HL-60 (cell line): Measurements from ENCODE around the gene TAS2R20.

Experiments
- DNase-seq, 2 experiments: peaks; one replicate each; pipeline ENCODE4 v3.0.0-alpha.2; 2010 to 2020; ENCODE audit warnings: low read depth in 1 of 2, low spot score in 1 of 2
- H3K27ac ChIP-seq: fragments of 250-450 bp; sonication (Bioruptor Pico); replicated peaks from 2 replicates; pipeline ENCODE4 v1.5.1; 2020; ENCODE audit warnings: mild to moderate bottlenecking, moderate library complexity
- H3K27me3 ChIP-seq: fragments of 250-450 bp; sonication (Bioruptor Pico); 2 replicates; pipeline ENCODE4 v1.5.1; 2021; ENCODE audit warnings: mild to moderate bottlenecking, moderate library complexity; ENCODE audit not compliant: insufficient read depth, poor library complexity, severe bottlenecking
- H3K4me3 ChIP-seq: replicated peaks from 2 replicates; pipeline ENCODE4 v1.5.1; 2011; ENCODE audit warnings: mild to moderate bottlenecking, control low read depth, low read length; ENCODE audit not compliant: insufficient read depth
- CTCF ChIP-seq: IDR thresholded peaks from one replicate; pipeline ENCODE4 v1.5.1; 2011; ENCODE audit warnings: low read length, control low read depth, inconsistent platforms; ENCODE audit not compliant: insufficient read depth
- GABPA ChIP-seq: IDR thresholded peaks from 2 replicates; pipeline ENCODE4 v1.6.1; 2012; ENCODE audit warnings: low read depth
- POLR2AphosphoS5 ChIP-seq: IDR thresholded peaks from 2 replicates; pipeline ENCODE4 v1.6.1; 2012; ENCODE audit warnings: low read depth
- REST ChIP-seq: IDR thresholded peaks from 2 replicates; pipeline ENCODE4 v1.6.1; 2012; ENCODE audit warnings: low read depth; ENCODE audit not compliant: insufficient replicate concordance
- SPI1 ChIP-seq: IDR thresholded peaks from 2 replicates; pipeline ENCODE4 v1.6.1; 2012; ENCODE audit warnings: low read depth, mild to moderate bottlenecking, borderline replicate concordance

The TAS2R20 gene

GRCh38 chr12:10967409-10967808 lies 30.7 kb downstream of the TAS2R20 start:
- no peak overlapping the region for H3K4me3 ChIP-seq

GRCh38 chr12:10966314-10966713 lies 31.8 kb downstream of the TAS2R20 start:
- TF ChIP-seq SPI1 (no peak), REST (no peak), POLR2AphosphoS5 (no peak), GABPA (no peak), CTCF (no peak)
- no peak overlapping the region for H3K4me3 ChIP-seq
- no peak for DNase-seq
- no peaks in the 10 kb centered on the region for H3K27me3 ChIP-seq
- no peak overlapping the region for H3K27ac ChIP-seq

More at GRCh38 chr12:10967409-10967808, 30.7 kb downstream of the TAS2R20 start:
- Histone ChIP-seq H3K27ac (no peak overlapping the region), H3K27me3 (no peaks in the 10 kb centered on the region)
- no peak for DNase-seq
- TF ChIP-seq CTCF = no peak
- no peak for TF ChIP-seq SPI1
- no peak for TF ChIP-seq REST
- no peak for TF ChIP-seq GABPA
- no peak for TF ChIP-seq POLR2AphosphoS5

- no peak overlapping the region for H3K27ac ChIP-seq
- no peaks in the 10 kb centered on the region for H3K27me3 ChIP-seq
- H3K4me3 ChIP-seq = no peak overlapping the region
- no peak for DNase-seq
- TF ChIP-seq SPI1 (no peak), GABPA (no peak), POLR2AphosphoS5 (no peak), CTCF (no peak), REST (no peak)
Observed at GRCh38 chr12:10965476-10965875, 32.6 kb downstream of the TAS2R20 start.
